CD4-positive, CD25-positive, alpha-beta regulatory T cell (primary cell): Measurements from ENCODE around the gene MALAT1. TPM values are rescaled to one million over a fixed set of nuclear protein-coding genes. Genes with fewer than 3 reads are reported as not detected.

ENCODE experiments used
- polyA plus RNA-seq, 4 donors: library from polyadenylated mRNA; unstranded; fragments of 300-500 nt; fragmentation: Illumina TruSeq; gene quantifications; one replicate each; pipeline ENCODE4 v1.2.3, GENCODE V29; 2021
- total RNA-seq: library from RNA; stranded (reverse); gene quantifications from one replicate; pipeline ENCODE4 v1.2.3, GENCODE V29; 2022

The MALAT1 gene
- total and polyA plus RNA-seq, 5 donors from 2014 or later, result 2,329 to 36,047 (median 3,054) TPM

Other genes with a start within 250 kb of the MALAT1 start
- gene POLA2, start 237.1 kb upstream of the MALAT1 start, total RNA-seq, result 25.7 TPM
- 10 to 100 TPM in 3 of 4 donors, 1 to 10 TPM in 1; 8.3 to 13.4 (median 12.8) TPM for gene POLA2, start 237.1 kb upstream of the MALAT1 start, polyA plus RNA-seq
- 1.9 TPM for gene CDC42EP2, start 184.2 kb upstream of the MALAT1 start, total RNA-seq
- gene CDC42EP2, start 184.2 kb upstream of the MALAT1 start, polyA plus RNA-seq, result not detected
- gene DPF2, start 165.2 kb upstream of the MALAT1 start, total RNA-seq, result 67.0 TPM
- 10 to 100 TPM; 70.3 to 81.4 (median 74.9) TPM for gene DPF2, start 165.2 kb upstream of the MALAT1 start, polyA plus RNA-seq
- 0.37 TPM for gene TIGD3, start 144.3 kb upstream of the MALAT1 start, total RNA-seq
- gene TIGD3, start 144.3 kb upstream of the MALAT1 start, polyA plus RNA-seq, result under 1 TPM; 0.19 to 0.90 (median 0.59) TPM
- 40.3 TPM for gene SLC25A45, start 116.4 kb upstream of the MALAT1 start, total RNA-seq
- 10 to 100 TPM; 11.1 to 16.9 (median 13.8) TPM for gene SLC25A45, start 116.4 kb upstream of the MALAT1 start, polyA plus RNA-seq
- 47.4 TPM for gene FRMD8, start 112.4 kb upstream of the MALAT1 start, total RNA-seq
- 10 to 100 TPM; 48.7 to 55.1 (median 53.9) TPM for gene FRMD8, start 112.4 kb upstream of the MALAT1 start, polyA plus RNA-seq
- 890 TPM for gene NEAT1, start 76.2 kb upstream of the MALAT1 start, total RNA-seq
- 1 to 10 TPM; 1.4 to 3.1 (median 1.9) TPM for gene NEAT1, start 76.2 kb upstream of the MALAT1 start, polyA plus RNA-seq
- gene SCYL1, start 26.0 kb downstream of the MALAT1 start, total RNA-seq, result 59.0 TPM
- 10 to 100 TPM; 24.3 to 31.2 (median 29.0) TPM for gene SCYL1, start 26.0 kb downstream of the MALAT1 start, polyA plus RNA-seq
- 132 TPM for gene LTBP3, start 59.3 kb downstream of the MALAT1 start, total RNA-seq
- 10 to 100 TPM in 2 of 4 donors, 1 to 10 TPM in 2; 9.2 to 15.0 (median 11.9) TPM for gene LTBP3, start 59.3 kb downstream of the MALAT1 start, polyA plus RNA-seq
- 34.6 TPM for gene ZNRD2, start 71.4 kb downstream of the MALAT1 start, total RNA-seq
- gene ZNRD2, start 71.4 kb downstream of the MALAT1 start, polyA plus RNA-seq, result 10 to 100 TPM; 64.6 to 84.7 (median 73.1) TPM
- 49.4 TPM for gene FAM89B, start 73.5 kb downstream of the MALAT1 start, total RNA-seq
- 100 to 1,000 TPM in 3 of 4 donors, 10 to 100 TPM in 1; 77.1 to 158 (median 115) TPM for gene FAM89B, start 73.5 kb downstream of the MALAT1 start, polyA plus RNA-seq
- 143 TPM for gene EHBP1L1, start 77.0 kb downstream of the MALAT1 start, total RNA-seq
- 10 to 100 TPM in 1 of 4 donors, 1 to 10 TPM in 3; 7.8 to 11.6 (median 8.7) TPM for gene EHBP1L1, start 77.0 kb downstream of the MALAT1 start, polyA plus RNA-seq
- 5.5 TPM for gene KCNK7, start 96.8 kb downstream of the MALAT1 start, total RNA-seq
- 1 to 10 TPM in 1 of 4 donors, under 1 TPM in 2, not detected in 1; 0.19 to 1.5 (median 0.76) TPM for gene KCNK7, start 96.8 kb downstream of the MALAT1 start, polyA plus RNA-seq
- gene MAP3K11, start 115.2 kb downstream of the MALAT1 start, total RNA-seq, result 73.1 TPM
- gene MAP3K11, start 115.2 kb downstream of the MALAT1 start, polyA plus RNA-seq, result 10 to 100 TPM in 2 of 4 donors, 1 to 10 TPM in 2; 8.1 to 11.6 (median 9.8) TPM
- 61.3 TPM for gene PCNX3, start 116.7 kb downstream of the MALAT1 start, total RNA-seq
- gene PCNX3, start 116.7 kb downstream of the MALAT1 start, polyA plus RNA-seq, result 1 to 10 TPM; 1.9 to 2.6 (median 2.2) TPM
- gene SIPA1, start 139.1 kb downstream of the MALAT1 start, total RNA-seq, result 200 TPM
- gene SIPA1, start 139.1 kb downstream of the MALAT1 start, polyA plus RNA-seq, result 10 to 100 TPM; 74.7 to 91.5 (median 83.1) TPM
- gene RELA, start 163.9 kb downstream of the MALAT1 start, total RNA-seq, result 295 TPM
- 10 to 100 TPM; 40.3 to 66.1 (median 53.3) TPM for gene RELA, start 163.9 kb downstream of the MALAT1 start, polyA plus RNA-seq
- 127 TPM for gene KAT5, start 213.2 kb downstream of the MALAT1 start, total RNA-seq
- gene KAT5, start 213.2 kb downstream of the MALAT1 start, polyA plus RNA-seq, result 10 to 100 TPM; 45.4 to 62.7 (median 55.7) TPM
- 28.3 TPM for gene RNASEH2C, start 221.8 kb downstream of the MALAT1 start, total RNA-seq
- gene RNASEH2C, start 221.8 kb downstream of the MALAT1 start, polyA plus RNA-seq, result 10 to 100 TPM; 60.6 to 83.8 (median 72.6) TPM